Inferior parietal cortex (tissue), 1 donor: ENCODE results near the gene SBK3.
"Not testable (repeated sequence)": the region's sequence is repeated elsewhere in the genome, so short reads cannot be mapped to it uniquely, and the experiment has no call there.

ENCODE experiments used
- DNase-seq: peaks from one replicate; pipeline ENCODE4 v3.0.0-alpha.2; 2016; ENCODE audit errors: extremely low spot score

The SBK3 gene

GRCh38 chr19:55576746-55577145, 31.4 kb upstream of the SBK3 start:
- DNase-seq = no peak

- DNase-seq = not testable (repeated sequence)
Observed at GRCh38 chr19:55573929-55574328, 28.6 kb upstream of the SBK3 start.

GRCh38 chr19:55569477-55569876, 24.1 kb upstream of the SBK3 start:
- DNase-seq = not testable (repeated sequence)

- DNase-seq = no peak
Observed at GRCh38 chr19:55567708-55568328, 22.5 kb upstream of the SBK3 start.

- DNase-seq = no peak
Observed at GRCh38 chr19:55566823-55567222, 21.5 kb upstream of the SBK3 start.

GRCh38 chr19:55563261-55563690, 17.9 kb upstream of the SBK3 start:
- DNase-seq = no peak

GRCh38 chr19:55559684-55560083, 14.3 kb upstream of the SBK3 start:
- DNase-seq = no peak

GRCh38 chr19:55554741-55555152, 9.4 kb upstream of the SBK3 start:
- no peak for DNase-seq

- DNase-seq = no peak
Observed at GRCh38 chr19:55554302-55554701, 9.0 kb upstream of the SBK3 start.

GRCh38 chr19:55553217-55554182, 8.2 kb upstream of the SBK3 start:
- no peak for DNase-seq

GRCh38 chr19:55552620-55553019, 7.3 kb upstream of the SBK3 start:
- no peak for DNase-seq

- DNase-seq = no peak
Observed at GRCh38 chr19:55552206-55552605, 6.9 kb upstream of the SBK3 start.

GRCh38 chr19:55550321-55550650, 4.9 kb upstream of the SBK3 start:
- DNase-seq = no peak

GRCh38 chr19:55549500-55550320, 4.4 kb upstream of the SBK3 start:
- no peak for DNase-seq

- no peak for DNase-seq
Observed at GRCh38 chr19:55546822-55547614, 1.7 kb upstream of the SBK3 start.

GRCh38 chr19:55546011-55546410, 668 bp upstream of the SBK3 start:
- DNase-seq = no peak

GRCh38 chr19:55544776-55545439, 435 bp downstream of the SBK3 start:
- DNase-seq = no peak

GRCh38 chr19:55544014-55544413, 1.3 kb downstream of the SBK3 start:
- DNase-seq = no peak

GRCh38 chr19:55543567-55543966, 1.8 kb downstream of the SBK3 start:
- DNase-seq = no peak

- no peak for DNase-seq
Observed at GRCh38 chr19:55542292-55542855, 3.0 kb downstream of the SBK3 start.

- DNase-seq = no peak
Observed at GRCh38 chr19:55541091-55541490, 4.3 kb downstream of the SBK3 start.
